ENCODE data around the gene PTEN.

GRCh38 chr10:87845624-87845998, 17.8 kb upstream of the PTEN start:
- no peak for TF ChIP-seq EZH2 (IDR thresholded peaks at IDR 0.05; ENCODE audit: borderline replicate concordance, low read length)
- TF ChIP-seq, protein P1, sequence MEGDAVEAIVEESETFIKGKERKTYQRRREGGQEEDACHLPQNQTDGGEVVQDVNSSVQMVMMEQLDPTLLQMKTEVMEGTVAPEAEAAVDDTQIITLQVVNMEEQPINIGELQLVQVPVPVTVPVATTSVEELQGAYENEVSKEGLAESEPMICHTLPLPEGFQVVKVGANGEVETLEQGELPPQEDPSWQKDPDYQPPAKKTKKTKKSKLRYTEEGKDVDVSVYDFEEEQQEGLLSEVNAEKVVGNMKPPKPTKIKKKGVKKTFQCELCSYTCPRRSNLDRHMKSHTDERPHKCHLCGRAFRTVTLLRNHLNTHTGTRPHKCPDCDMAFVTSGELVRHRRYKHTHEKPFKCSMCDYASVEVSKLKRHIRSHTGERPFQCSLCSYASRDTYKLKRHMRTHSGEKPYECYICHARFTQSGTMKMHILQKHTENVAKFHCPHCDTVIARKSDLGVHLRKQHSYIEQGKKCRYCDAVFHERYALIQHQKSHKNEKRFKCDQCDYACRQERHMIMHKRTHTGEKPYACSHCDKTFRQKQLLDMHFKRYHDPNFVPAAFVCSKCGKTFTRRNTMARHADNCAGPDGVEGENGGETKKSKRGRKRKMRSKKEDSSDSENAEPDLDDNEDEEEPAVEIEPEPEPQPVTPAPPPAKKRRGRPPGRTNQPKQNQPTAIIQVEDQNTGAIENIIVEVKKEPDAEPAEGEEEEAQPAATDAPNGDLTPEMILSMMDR (conservative IDR thresholded peaks at IDR 0.05 in 1 of 2, IDR thresholded peaks at IDR 0.05 in 1 of 2; ENCODE audit: extremely low read depth in 1 of 2, insufficient read depth in 1 of 2, low read depth in 1 of 2, low read length in 2 of 2), result no peak

Data from mammary epithelial cell (primary cell).